Measurements from ENCODE around the gene MYH14. TPM values are rescaled to one million over a fixed set of nuclear protein-coding genes. Genes with fewer than 3 reads are reported as not detected.

Gene MYH14
- total and polyA plus RNA-seq, 10 of the 15 experiments (the other 5 are each of a cell fraction or from before 2014, with no cell fraction given): 0.06 to 0.69 (median 0.15) TPM; not detected in 4

GRCh38 chr19:50187937-50188336, 15.5 kb upstream of the MYH14 start (continued):
- no peak for TF ChIP-seq LARP7 (IDR thresholded peaks at IDR 0.05)
- TF ChIP-seq NBN (IDR thresholded peaks at IDR 0.05): no peak
- no peak for TF ChIP-seq STAT3 (IDR thresholded peaks at IDR 0.05; ENCODE audit: low read depth, low read length)
- no peak for TF ChIP-seq POU2F2 (IDR thresholded peaks at IDR 0.05; ENCODE audit: borderline replicate concordance, low read depth, low read length)
- TF ChIP-seq SRF (IDR thresholded peaks at IDR 0.05; ENCODE audit: low read depth in 2 of 2, low read length in 2 of 2): no peak
- TF ChIP-seq IKZF2 (IDR thresholded peaks at IDR 0.05): no peak
- TF ChIP-seq, protein P1, sequence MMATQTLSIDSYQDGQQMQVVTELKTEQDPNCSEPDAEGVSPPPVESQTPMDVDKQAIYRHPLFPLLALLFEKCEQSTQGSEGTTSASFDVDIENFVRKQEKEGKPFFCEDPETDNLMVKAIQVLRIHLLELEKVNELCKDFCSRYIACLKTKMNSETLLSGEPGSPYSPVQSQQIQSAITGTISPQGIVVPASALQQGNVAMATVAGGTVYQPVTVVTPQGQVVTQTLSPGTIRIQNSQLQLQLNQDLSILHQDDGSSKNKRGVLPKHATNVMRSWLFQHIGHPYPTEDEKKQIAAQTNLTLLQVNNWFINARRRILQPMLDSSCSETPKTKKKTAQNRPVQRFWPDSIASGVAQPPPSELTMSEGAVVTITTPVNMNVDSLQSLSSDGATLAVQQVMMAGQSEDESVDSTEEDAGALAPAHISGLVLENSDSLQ (IDR thresholded peaks at IDR 0.05): no peak
- TF ChIP-seq EP300 (IDR thresholded peaks at IDR 0.05; ENCODE audit: borderline replicate concordance in 1 of 2, control insufficient read depth in 1 of 2, low read depth in 2 of 2, low read length in 2 of 2): no peak
- TF ChIP-seq MEF2B (IDR thresholded peaks at IDR 0.05; ENCODE audit: partially characterized antibody, poor library complexity, severe bottlenecking): no peak
- no peak for TF ChIP-seq BMI1 (IDR thresholded peaks at IDR 0.05; ENCODE audit: borderline replicate concordance)
- no peak for TF ChIP-seq CREM (IDR thresholded peaks at IDR 0.05; ENCODE audit: low read depth)

DNA sequence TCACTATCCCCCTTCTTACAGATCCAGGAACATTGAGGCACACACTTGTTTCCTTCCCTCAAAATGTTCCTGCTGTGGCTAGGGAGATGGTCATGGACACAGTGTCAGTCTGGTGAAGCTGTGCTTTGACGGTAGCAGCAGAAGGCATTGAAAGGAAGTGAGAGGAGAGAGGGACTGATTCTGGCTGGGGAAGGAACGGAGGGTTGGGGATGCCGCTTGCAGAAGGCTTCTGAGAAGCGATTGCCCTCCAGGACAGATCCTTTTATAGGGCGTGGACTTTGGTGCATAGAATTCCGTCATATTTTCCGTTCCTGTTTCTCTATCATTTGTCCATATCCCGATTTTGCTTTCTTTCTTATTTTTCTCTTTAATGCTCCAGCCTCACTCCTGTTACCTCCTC, 14.1 kb upstream of the MYH14 start:
- Histone ChIP-seq H4K20me1 (ENCODE audit: control insufficient read depth, insufficient read depth) (no peaks in the 10 kb centered on the region), H3K9ac (ENCODE audit: control insufficient read depth, insufficient read depth, low read length) (no peak overlapping the region), H3K36me3 (ENCODE audit: control insufficient read depth in 2 of 2, insufficient read depth in 2 of 2, low read length in 1 of 2) (no peaks in the 10 kb centered on the region), H2AFZ (ENCODE audit: control insufficient read depth, low read depth, low read length) (no peak overlapping the region; the same call in 1 of the 2 replicates), H3K4me1 (ENCODE audit: control insufficient read depth, insufficient read depth, low read length) (no peaks in the 10 kb centered on the region), H3K4me2 (ENCODE audit: control insufficient read depth, insufficient read depth) (no peak overlapping the region), H3K27me3 (replicated peaks in 1 of 2; ENCODE audit: control insufficient read depth in 2 of 2, insufficient read depth in 2 of 2, low read length in 1 of 2) (no peaks in the 10 kb centered on the region), H3K79me2 (ENCODE audit: control insufficient read depth, insufficient read depth, low read length) (no peaks in the 10 kb centered on the region), H3K4me3 (no peak overlapping the region), H3K9me3 (replicated peaks; ENCODE audit: control insufficient read depth, insufficient read depth, low read length) (no peaks in the 10 kb centered on the region; the same call in 2 of the 3 replicates), H3K27ac (ENCODE audit: control insufficient read depth, insufficient read depth) (no peak overlapping the region)
- ChIA-PET SMC1A (ENCODE audit: uncharacterized antibody, unreplicated experiment) (no interaction called here), POLR2A (no interaction called here), RAD21 (ENCODE audit: unreplicated experiment) (interaction anchor here (2.3 kb wide), 1 partner anchor 8 kb away, joined by 5 read pairs; no protein-coding TSS in a partner anchor), CTCF (no interaction called here)
- no peak for FAIRE-seq
- ATAC-seq: no peak
- BruUV-seq (replicated peaks): no TSS peak
- intact Hi-C loops (cut with micrococcal nuclease; ENCODE audit: unreplicated experiment): no loop called here
- 59% methylated on average over 8 of the region's 8 CpGs for WGBS (ENCODE audit: insufficient coverage, insufficient replicate concordance, low lambda C conversion rate, missing lambda C conversion rate)
- in situ Hi-C loops (cut with MboI): no loop called here
- no peak for DNase-seq (ENCODE audit: low read depth, low spot score)
- no peak for TF ChIP-seq CBX5 (IDR thresholded peaks at IDR 0.05; ENCODE audit: low read depth)
- no peak for TF ChIP-seq GATAD2B (conservative IDR thresholded peaks at IDR 0.05; ENCODE audit: low read depth)
- no peak for TF ChIP-seq RAD21 (IDR thresholded peaks at IDR 0.05; ENCODE audit: insufficient read depth, low read depth, low read length)
- TF ChIP-seq, protein P2, sequence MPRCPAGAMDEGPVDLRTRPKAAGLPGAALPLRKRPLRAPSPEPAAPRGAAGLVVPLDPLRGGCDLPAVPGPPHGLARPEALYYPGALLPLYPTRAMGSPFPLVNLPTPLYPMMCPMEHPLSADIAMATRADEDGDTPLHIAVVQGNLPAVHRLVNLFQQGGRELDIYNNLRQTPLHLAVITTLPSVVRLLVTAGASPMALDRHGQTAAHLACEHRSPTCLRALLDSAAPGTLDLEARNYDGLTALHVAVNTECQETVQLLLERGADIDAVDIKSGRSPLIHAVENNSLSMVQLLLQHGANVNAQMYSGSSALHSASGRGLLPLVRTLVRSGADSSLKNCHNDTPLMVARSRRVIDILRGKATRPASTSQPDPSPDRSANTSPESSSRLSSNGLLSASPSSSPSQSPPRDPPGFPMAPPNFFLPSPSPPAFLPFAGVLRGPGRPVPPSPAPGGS (IDR thresholded peaks at IDR 0.05; ENCODE audit: borderline replicate concordance, insufficient read depth, low read depth, low read length, poor library complexity, severe bottlenecking): no peak
- TF ChIP-seq TBL1XR1 (IDR thresholded peaks at IDR 0.05; ENCODE audit: low read depth, low read length): no peak
- TF ChIP-seq YBX1 (IDR thresholded peaks at IDR 0.05): no peak
- no peak for TF ChIP-seq BRCA1 (IDR thresholded peaks at IDR 0.05; ENCODE audit: low read depth, low read length)
- TF ChIP-seq TCF3 (IDR thresholded peaks at IDR 0.05; ENCODE audit: borderline replicate concordance, insufficient read depth, low read depth, low read length): no peak
- TF ChIP-seq SREBF1 (IDR thresholded peaks at IDR 0.05; ENCODE audit: low read length): no peak
- TF ChIP-seq SIN3A (IDR thresholded peaks at IDR 0.05; ENCODE audit: low read depth, low read length): no peak
- TF ChIP-seq, protein P3, sequence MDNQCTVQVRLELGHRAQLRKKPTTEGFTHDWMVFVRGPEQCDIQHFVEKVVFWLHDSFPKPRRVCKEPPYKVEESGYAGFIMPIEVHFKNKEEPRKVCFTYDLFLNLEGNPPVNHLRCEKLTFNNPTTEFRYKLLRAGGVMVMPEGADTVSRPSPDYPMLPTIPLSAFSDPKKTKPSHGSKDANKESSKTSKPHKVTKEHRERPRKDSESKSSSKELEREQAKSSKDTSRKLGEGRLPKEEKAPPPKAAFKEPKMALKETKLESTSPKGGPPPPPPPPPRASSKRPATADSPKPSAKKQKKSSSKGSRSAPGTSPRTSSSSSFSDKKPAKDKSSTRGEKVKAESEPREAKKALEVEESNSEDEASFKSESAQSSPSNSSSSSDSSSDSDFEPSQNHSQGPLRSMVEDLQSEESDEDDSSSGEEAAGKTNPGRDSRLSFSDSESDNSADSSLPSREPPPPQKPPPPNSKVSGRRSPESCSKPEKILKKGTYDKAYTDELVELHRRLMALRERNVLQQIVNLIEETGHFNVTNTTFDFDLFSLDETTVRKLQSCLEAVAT (IDR thresholded peaks at IDR 0.05): no peak
- TF ChIP-seq STAT3 (IDR thresholded peaks at IDR 0.05; ENCODE audit: low read depth, low read length): no peak

Measured in GM12878 (cell line).